ENCODE measurements around the gene MUC21.
"Not testable (repeated sequence)": the region's sequence is repeated elsewhere in the genome, so short reads cannot be mapped to it uniquely, and the experiment has no call there.

Gene MUC21

GRCh38 chr6:31007694-31008093 lies 24.2 kb downstream of the MUC21 start:
- no peak overlapping the region for H3K4me3 ChIP-seq (ENCODE audit: low read length)
- H3K4me1 ChIP-seq (ENCODE audit: control insufficient read depth, insufficient read depth, low read length): no peaks in the 10 kb centered on the region
- no peaks in the 10 kb centered on the region for H3K9me3 ChIP-seq (ENCODE audit: control insufficient read depth, insufficient read depth, low read length)
- DNase-seq (ENCODE audit: low read depth, low spot score): no peak
- no peaks in the 10 kb centered on the region for H3K36me3 ChIP-seq (ENCODE audit: control insufficient read depth, insufficient read depth, low read length)
- no CpG with 5 or more reads among the region's 8 CpGs for WGBS (ENCODE audit: insufficient coverage, insufficient read length)
- H3K27me3 ChIP-seq (ENCODE audit: control insufficient read depth, insufficient read depth, low read length): no peaks in the 10 kb centered on the region
- H3K27ac ChIP-seq (ENCODE audit: low read length): no peak overlapping the region

GRCh38 chr6:31008165-31008564 lies 24.6 kb downstream of the MUC21 start:
- Histone ChIP-seq H3K9me3 (ENCODE audit: control insufficient read depth, insufficient read depth, low read length) (no peaks in the 10 kb centered on the region), H3K27me3 (ENCODE audit: control insufficient read depth, insufficient read depth, low read length) (no peaks in the 10 kb centered on the region), H3K36me3 (ENCODE audit: control insufficient read depth, insufficient read depth, low read length) (no peaks in the 10 kb centered on the region), H3K27ac (ENCODE audit: low read length) (no peak overlapping the region), H3K4me1 (ENCODE audit: control insufficient read depth, insufficient read depth, low read length) (no peaks in the 10 kb centered on the region), H3K4me3 (ENCODE audit: low read length) (no peak overlapping the region)
- no peak for DNase-seq (ENCODE audit: low read depth, low spot score)
- WGBS (ENCODE audit: insufficient coverage, insufficient read length): no CpG with 5 or more reads among the region's 4 CpGs

DNA sequence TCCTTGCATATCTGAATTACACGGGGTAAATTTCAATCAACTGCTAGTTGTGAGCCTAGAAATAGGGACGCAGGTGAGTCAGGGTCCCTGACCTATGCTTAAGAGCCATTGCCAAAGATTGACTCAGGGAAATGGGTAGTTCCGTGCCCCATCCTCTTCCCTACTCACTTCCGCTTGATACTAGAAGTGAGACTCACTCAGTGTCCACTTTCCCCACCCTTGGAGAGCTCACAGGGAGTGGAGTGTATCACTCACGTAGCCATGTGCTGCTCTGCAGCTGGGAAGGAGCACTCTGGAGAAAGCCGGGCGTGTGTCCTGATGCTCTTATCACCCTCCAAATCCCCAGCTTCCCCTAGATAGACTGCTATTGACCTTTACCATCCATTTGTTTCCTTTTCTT lies 26.2 kb downstream of the MUC21 start:
- Histone ChIP-seq H3K27me3 (ENCODE audit: control insufficient read depth, insufficient read depth, low read length) (no peaks in the 10 kb centered on the region), H3K27ac (ENCODE audit: low read length) (no peak overlapping the region), H3K9me3 (ENCODE audit: control insufficient read depth, insufficient read depth, low read length) (no peaks in the 10 kb centered on the region), H3K36me3 (ENCODE audit: control insufficient read depth, insufficient read depth, low read length) (no peaks in the 10 kb centered on the region), H3K4me3 (ENCODE audit: low read length) (no peak overlapping the region), H3K4me1 (ENCODE audit: control insufficient read depth, insufficient read depth, low read length) (no peaks in the 10 kb centered on the region)
- no peak for DNase-seq (ENCODE audit: low read depth, low spot score)
- no CpG with 5 or more reads among the region's 7 CpGs for WGBS (ENCODE audit: insufficient coverage, insufficient read length)

DNA sequence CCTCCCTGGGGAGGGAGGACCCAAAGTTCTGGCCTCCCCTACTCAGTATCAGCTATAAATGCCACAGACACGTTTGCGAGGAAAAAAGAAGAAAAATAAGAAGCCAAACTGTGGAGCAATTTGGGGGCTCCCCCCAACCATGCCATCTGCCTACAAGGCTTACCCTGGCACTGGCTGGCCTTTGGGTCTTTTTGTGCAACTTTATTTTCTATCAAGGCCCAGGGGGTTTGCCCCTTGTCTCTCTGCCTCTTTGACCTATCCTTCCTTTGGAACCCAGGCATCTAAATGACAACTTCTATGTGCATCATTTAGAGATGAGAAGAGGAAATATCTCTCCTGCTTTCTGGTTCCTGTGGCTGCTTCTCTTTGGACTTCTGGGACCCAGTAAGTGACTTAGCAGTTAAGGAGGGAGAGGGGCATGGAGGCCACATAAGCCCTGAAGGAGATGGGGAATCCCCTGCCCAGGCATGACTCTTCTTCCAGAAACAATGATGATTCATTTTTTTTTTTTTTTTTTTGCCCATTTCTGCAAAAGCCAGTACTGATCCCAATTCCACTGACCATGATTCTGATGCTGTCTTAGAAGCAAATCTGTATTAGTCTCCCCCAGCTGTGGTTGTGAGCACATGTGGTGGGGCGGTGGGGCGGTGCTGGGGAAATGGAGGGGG lies 27.0 kb downstream of the MUC21 start, which contains the start of gene MUC22:
TSS of gene MUC22 (plus strand) at position 82 of the 668 bp plus-strand sequence. CDS start at position 315, 233 bp downstream.
- H3K9me3 ChIP-seq (ENCODE audit: control insufficient read depth, insufficient read depth, low read length): no peaks in the 10 kb centered on the region
- no peak for DNase-seq (ENCODE audit: low read depth, low spot score)
- no CpG with 5 or more reads among the region's 4 CpGs for WGBS (ENCODE audit: insufficient coverage, insufficient read length)
- no peak within 1 kb of the TSS for H3K4me3 ChIP-seq (ENCODE audit: low read length)
- H3K27me3 ChIP-seq (ENCODE audit: control insufficient read depth, insufficient read depth, low read length): no peaks in the 10 kb centered on the region
- H3K27ac ChIP-seq (ENCODE audit: low read length): no peak within 1 kb of the TSS
- no peaks in the 10 kb centered on the region for H3K36me3 ChIP-seq (ENCODE audit: control insufficient read depth, insufficient read depth, low read length)
- no peaks in the 10 kb centered on the region for H3K4me1 ChIP-seq (ENCODE audit: control insufficient read depth, insufficient read depth, low read length)

- no peak for DNase-seq (ENCODE audit: low read depth, low spot score)
- H3K27ac ChIP-seq (ENCODE audit: low read length): no peak overlapping the region
- no peaks in the 10 kb centered on the region for H3K36me3 ChIP-seq (ENCODE audit: control insufficient read depth, insufficient read depth, low read length)
- no CpG with 5 or more reads among the region's 6 CpGs for WGBS (ENCODE audit: insufficient coverage, insufficient read length)
- no peaks in the 10 kb centered on the region for H3K4me1 ChIP-seq (ENCODE audit: control insufficient read depth, insufficient read depth, low read length)
- no peaks in the 10 kb centered on the region for H3K27me3 ChIP-seq (ENCODE audit: control insufficient read depth, insufficient read depth, low read length)
- H3K9me3 ChIP-seq (ENCODE audit: control insufficient read depth, insufficient read depth, low read length): no peaks in the 10 kb centered on the region
- H3K4me3 ChIP-seq (ENCODE audit: low read length): no peak overlapping the region
Measured at GRCh38 chr6:31011153-31011552, 27.6 kb downstream of the MUC21 start.

DNA sequence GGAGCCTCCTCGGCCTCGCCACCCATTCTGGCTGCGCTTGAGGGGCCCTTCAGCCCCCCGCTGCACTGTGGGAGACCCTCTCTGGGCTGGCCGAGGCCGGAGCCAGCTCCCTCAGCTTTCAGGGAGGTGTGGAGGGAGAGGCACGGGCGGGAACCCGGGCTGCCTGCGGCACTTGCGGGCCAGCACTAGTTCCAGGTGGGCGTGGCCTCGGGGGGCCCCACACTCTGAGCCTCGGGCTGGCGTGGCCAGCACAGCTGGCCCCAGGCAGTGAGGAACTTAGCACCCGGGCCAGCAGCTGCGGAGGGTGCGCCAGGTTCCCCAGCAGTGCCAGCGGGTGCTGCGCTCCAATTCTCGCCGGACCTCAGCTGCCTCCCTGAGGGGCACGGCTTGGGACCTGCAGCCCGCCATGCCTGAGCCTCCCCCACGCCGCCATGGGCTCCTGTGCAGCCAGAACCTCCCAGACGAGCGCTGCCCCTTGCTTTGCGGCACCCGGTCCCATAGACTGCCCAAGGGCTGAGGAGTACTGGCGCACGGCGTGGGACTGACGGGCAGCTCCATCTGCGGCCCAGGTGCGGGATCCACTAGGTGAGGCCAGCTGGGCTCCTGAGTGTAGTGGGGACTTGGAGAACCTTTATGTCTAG lies 33.3 kb downstream of the MUC21 start:
- Histone ChIP-seq H3K4me3 (ENCODE audit: low read length) (no peak overlapping the region), H3K27me3 (ENCODE audit: control insufficient read depth, insufficient read depth, low read length) (no peaks in the 10 kb centered on the region), H3K27ac (ENCODE audit: low read length) (no peak overlapping the region), H3K4me1 (ENCODE audit: control insufficient read depth, insufficient read depth, low read length) (no peaks in the 10 kb centered on the region), H3K36me3 (ENCODE audit: control insufficient read depth, insufficient read depth, low read length) (no peaks in the 10 kb centered on the region), H3K9me3 (ENCODE audit: control insufficient read depth, insufficient read depth, low read length) (no peaks in the 10 kb centered on the region)
- no CpG with 5 or more reads among the region's 36 CpGs for WGBS (ENCODE audit: insufficient coverage, insufficient read length)
- no peak for DNase-seq (ENCODE audit: low read depth, low spot score)

GRCh38 chr6:31017436-31017835 lies 33.9 kb downstream of the MUC21 start:
- H3K4me1 ChIP-seq (ENCODE audit: control insufficient read depth, insufficient read depth, low read length); H3K36me3 ChIP-seq (ENCODE audit: control insufficient read depth, insufficient read depth, low read length); H3K4me3 ChIP-seq (ENCODE audit: low read length); H3K9me3 ChIP-seq (ENCODE audit: control insufficient read depth, insufficient read depth, low read length); H3K27me3 ChIP-seq (ENCODE audit: control insufficient read depth, insufficient read depth, low read length); H3K27ac ChIP-seq (ENCODE audit: low read length); DNase-seq (ENCODE audit: low read depth, low spot score): not testable (repeated sequence)
- WGBS (ENCODE audit: insufficient coverage, insufficient read length): no CpG with 5 or more reads among the region's 3 CpGs

DNA sequence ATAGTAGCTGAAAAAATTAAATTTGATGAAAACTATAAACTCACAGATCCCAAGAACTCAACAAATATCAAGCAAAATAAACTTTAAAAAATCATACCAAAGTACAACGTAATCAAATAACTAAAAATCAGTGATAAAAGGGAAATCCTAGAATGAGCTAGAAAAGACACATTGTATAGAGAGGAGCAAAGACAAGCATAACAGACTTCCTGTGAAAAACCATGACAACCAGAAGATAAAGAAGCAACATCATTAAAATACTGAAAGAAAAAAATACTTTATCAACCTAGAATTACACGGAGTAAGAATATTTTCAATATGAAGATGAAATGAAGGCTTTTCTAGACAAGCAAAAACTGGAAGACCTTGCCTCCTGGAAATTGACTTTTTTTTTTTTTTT lies 36.5 kb downstream of the MUC21 start:
- Histone ChIP-seq H3K9me3 (ENCODE audit: control insufficient read depth, insufficient read depth, low read length) (no peaks in the 10 kb centered on the region), H3K27ac (ENCODE audit: low read length) (no peak overlapping the region), H3K36me3 (ENCODE audit: control insufficient read depth, insufficient read depth, low read length) (no peaks in the 10 kb centered on the region), H3K4me3 (ENCODE audit: low read length) (no peak overlapping the region), H3K27me3 (ENCODE audit: control insufficient read depth, insufficient read depth, low read length) (no peaks in the 10 kb centered on the region), H3K4me1 (ENCODE audit: control insufficient read depth, insufficient read depth, low read length) (no peaks in the 10 kb centered on the region)
- no CpG with 5 or more reads among the region's 2 CpGs for WGBS (ENCODE audit: insufficient coverage, insufficient read length)
- no peak for DNase-seq (ENCODE audit: low read depth, low spot score)

DNA sequence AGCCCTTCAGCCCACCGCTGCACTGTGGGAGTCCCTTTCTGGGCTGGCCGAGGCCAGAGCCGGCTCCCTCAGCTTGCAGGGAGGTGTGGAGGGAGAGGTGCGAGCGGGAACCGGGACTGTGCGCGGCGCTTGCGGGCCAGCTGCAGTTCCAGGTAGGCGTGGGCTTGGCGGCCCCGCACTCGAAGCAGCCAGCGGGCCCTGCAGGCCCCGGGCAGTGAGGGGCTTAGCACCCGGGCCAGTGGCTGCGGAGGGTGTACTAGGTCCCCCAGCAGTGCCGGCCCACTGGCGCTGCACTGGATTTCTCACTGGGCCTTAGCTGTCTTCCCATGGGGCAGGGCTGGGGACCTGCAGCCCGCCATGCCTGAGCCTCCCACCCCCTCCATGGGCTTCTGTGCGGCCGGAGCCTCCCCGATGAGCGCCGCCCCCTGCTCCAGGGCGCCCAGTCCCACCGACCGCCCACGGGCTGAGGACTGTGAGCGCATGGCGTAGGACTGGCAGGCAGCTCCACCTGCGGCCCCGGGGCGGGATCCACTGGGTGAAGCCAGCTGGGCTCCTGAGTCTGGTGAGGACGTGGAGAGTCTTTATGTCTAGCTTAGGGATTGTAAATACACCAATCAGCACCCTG lies 37.2 kb downstream of the MUC21 start:
- H3K9me3 ChIP-seq (ENCODE audit: control insufficient read depth, insufficient read depth, low read length); H3K36me3 ChIP-seq (ENCODE audit: control insufficient read depth, insufficient read depth, low read length); H3K27ac ChIP-seq (ENCODE audit: low read length); DNase-seq (ENCODE audit: low read depth, low spot score); H3K27me3 ChIP-seq (ENCODE audit: control insufficient read depth, insufficient read depth, low read length); H3K4me3 ChIP-seq (ENCODE audit: low read length); H3K4me1 ChIP-seq (ENCODE audit: control insufficient read depth, insufficient read depth, low read length): not testable (repeated sequence)
- no CpG with 5 or more reads among the region's 36 CpGs for WGBS (ENCODE audit: insufficient coverage, insufficient read length)

- not testable (repeated sequence) for H3K4me3 ChIP-seq (ENCODE audit: low read length); H3K27me3 ChIP-seq (ENCODE audit: control insufficient read depth, insufficient read depth, low read length); H3K27ac ChIP-seq (ENCODE audit: low read length); H3K9me3 ChIP-seq (ENCODE audit: control insufficient read depth, insufficient read depth, low read length); DNase-seq (ENCODE audit: low read depth, low spot score); H3K4me1 ChIP-seq (ENCODE audit: control insufficient read depth, insufficient read depth, low read length); H3K36me3 ChIP-seq (ENCODE audit: control insufficient read depth, insufficient read depth, low read length)
- no CpG with 5 or more reads among the region's 15 CpGs for WGBS (ENCODE audit: insufficient coverage, insufficient read length)
Measured at GRCh38 chr6:31021705-31022531, 38.4 kb downstream of the MUC21 start.

All from iPS DF 6.9 (cell line).